GM21619 (cell line): Measurements from ENCODE around the gene PYGL.
A peak's percentile ranks its signal among the peaks of the same experiment; 100 is the strongest.
"Not testable (repeated sequence)": the region's sequence is repeated elsewhere in the genome, so short reads cannot be mapped to it uniquely, and the experiment has no call there.

Experiments used
- ATAC-seq: cut with Tn5 transposase; IDR thresholded peaks from one replicate; pipeline ENCODE4 v1.9.1; 2021; ENCODE audit not compliant: unreplicated experiment

PYGL gene

DNA sequence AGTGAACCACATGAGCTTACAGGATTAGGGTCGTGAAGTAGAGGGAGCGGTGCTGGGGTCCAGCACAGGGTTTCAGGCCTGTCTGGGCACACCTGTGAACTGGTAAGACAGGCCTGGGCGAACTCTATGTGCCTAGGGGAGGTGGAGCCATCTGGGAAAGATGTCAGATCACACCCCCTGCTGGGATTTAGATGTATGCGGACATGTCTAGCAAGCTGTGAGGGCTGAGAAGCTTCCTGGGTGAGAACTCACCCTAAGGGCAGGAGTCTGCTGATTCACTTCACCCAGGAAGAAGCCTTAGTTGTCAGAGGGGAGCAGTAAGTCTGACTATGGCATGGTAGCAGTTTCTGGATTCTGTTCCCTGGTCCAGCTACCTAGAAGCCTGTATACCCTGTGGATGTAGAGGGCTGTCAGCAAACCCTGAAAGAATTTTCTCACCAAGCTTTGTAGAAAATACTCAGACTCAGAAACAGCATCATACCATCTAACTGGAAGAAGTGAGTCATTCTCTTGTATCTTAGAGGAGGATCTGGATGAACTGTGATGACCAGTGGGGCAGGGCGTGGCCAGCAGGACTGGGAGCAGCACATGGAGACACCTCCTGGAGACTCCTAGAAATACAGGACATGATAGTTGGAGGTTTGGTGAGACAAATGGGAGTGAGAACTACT, 11.2 kb upstream of the PYGL start:
- ATAC-seq: no peak

- no peak for ATAC-seq
Observed at GRCh38 chr14:50954811-50955372, 10.6 kb upstream of the PYGL start.

DNA sequence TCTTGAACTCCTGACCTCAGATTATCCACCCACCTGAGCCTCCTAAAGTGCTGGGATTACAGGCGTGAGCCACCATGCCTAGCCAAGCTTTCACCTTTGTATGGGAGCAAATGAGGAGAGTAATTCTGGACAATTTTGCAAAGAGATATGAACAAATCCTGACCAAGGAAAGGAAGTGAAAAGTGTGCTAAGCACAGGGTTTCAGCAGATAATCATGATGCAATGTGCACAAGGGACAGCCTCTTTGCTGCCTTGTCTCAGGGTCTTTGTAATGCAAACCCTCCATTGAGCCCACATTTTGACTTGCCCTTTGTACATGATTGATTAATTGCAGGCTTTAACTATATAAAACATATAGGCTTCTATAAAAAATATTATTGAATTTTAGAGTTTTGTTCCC, 9.2 kb upstream of the PYGL start:
- ATAC-seq: no peak

DNA sequence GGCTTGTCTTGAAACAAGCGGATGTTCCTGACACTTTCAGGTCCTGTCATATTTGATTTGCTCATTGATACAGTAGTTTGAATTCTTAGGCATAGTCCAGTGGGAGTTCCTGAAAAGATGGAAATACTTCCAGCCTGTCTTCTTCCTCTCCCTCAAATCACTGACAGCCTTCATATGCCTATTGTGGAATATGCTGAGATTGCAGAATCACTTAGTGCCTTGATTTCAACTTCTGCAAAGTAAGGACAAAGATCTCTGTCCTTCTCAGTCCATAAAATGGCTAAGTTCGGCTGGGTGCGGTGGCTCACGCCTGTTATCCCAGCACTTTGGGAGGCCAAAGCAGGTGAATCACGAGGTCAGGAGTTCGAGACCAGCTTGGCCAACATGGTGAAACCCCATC, 6.7 kb upstream of the PYGL start:
- no peak for ATAC-seq

DNA sequence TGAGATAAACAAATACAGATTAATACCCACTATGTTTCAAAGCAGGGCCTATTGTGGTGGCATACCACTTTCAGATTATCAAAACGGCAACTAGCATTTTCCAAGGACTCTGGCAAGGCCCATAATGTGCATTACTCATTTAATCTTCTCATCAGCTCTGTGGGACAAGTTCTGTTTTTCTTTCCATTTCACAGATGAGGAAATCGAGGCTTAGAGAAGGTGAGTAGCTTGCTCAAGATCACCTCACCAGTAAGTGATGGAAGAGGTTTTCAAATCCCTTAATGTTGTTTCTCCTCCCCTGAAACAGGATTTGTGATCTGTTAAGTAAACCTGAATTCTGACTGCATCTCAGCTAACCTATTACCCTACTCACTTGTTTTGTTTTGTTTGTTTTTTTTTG, 3.9 kb upstream of the PYGL start:
- no peak for ATAC-seq

DNA sequence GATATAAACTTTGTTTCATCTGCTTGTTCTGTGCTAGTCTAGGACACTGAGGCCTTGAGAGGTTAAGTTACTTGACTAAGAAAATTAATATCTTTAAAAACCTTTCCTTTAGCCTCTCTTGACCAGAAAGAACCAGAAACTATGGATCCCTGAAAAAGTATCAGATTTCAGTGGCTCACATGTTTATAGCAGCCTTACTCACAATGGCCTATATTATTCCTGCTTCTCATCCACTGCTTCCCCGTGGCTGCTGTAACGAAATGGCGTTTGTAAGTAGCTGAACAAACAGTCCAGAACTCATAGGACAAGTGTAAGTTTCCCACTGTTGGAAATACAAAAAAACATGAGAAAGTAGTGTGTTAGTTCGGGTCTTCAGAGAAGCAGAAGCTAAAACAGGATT, 3.2 kb upstream of the PYGL start:
- ATAC-seq: no peak

- ATAC-seq: no peak
Observed at GRCh38 chr14:50946234-50946935, 2.1 kb upstream of the PYGL start.

GRCh38 chr14:50944647-50945413, 547 bp upstream of the PYGL start:
- peak; percentile 19 for ATAC-seq

DNA sequence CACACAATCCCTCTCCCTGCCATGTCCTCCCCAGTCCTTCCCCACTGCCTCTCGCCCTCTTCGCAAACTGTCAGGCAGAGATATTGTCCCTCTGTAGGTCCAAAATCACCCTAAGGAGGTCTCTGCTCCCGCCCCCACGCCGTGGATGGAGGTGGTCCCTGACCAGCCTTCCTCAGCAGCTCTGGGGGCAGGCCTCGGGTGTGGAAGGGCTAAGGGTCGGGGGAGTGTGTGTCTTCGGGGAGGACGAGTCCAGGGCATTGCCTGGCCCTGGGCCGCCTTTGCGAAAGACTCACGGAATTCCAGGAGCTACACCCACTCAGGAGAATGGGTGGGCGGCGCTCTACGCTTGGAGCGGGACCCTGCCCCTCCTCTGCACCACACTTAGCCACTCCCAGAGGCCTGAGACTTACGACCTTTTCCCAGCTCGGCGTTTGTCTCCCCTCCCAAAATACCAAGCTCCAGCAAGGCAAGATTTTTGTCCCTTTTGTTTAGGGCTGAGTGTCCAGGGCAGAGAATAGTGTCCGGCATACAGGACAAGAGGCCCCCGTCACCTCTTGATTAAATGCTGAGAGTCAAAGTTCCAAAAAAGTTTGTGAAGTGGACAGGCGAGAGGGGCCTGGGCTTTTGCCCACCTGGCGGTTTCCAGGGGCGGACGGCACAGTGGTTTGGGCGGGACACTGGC, 881 bp downstream of the PYGL start:
- no peak for ATAC-seq

DNA sequence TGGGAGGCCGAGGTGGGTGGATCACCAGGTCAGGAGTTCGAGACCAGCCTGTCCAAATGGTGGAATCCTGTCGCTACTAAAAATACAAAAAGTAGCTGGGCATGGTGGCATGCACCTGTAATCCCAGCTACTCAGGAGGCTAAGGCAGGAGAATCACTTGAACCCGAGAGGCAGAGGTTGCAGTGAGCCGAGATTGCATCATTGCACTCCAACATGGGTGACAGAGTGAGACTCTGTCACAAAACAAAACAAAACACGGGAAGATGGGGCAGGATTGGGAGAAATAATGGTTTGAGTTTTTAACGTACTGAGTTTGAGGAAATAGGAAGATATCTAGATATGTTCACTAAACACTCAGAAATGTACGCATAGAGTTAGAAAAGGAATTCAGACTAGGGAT, 2.6 kb downstream of the PYGL start:
- ATAC-seq: not testable (repeated sequence)

- ATAC-seq: no peak
Observed at GRCh38 chr14:50941151-50941550, 3.1 kb downstream of the PYGL start.

DNA sequence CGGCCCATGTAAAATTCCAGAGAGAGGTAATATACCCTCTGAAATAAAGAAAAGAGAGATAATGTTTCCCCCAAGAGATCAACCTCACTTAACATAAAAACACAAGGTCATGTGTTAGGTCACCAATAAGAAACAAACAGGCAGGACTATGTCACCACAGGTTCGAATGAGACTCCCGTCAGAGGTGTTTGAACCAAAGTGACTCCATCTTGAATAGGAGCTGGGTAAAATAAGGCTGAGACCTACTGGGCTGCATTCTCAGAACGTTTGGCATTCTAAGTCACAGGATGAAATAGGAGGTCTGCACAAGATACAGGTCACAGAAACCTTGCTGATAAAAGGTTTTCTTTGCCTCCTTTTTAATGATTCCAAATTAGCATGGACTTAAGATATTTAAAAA, 6.5 kb downstream of the PYGL start:
- ATAC-seq: no peak

DNA sequence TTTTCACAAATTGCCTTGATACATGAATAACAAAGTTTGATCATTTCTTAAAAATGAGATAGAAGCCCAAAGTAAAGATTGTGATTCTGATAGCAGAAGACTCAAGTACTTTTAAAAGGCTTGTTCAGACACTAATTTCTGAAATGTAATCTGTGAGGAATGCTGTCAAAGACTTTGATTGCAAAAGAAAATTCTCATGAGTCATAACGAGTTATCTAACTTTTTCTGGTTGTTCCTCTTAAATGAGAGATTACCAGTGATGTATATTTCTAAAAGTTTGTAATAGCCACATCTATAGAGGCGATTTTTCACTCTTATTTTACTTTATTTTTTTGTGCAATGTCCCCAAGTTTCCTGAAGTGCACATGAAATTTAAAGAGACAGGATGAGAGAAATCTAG, 7.0 kb downstream of the PYGL start:
- no peak for ATAC-seq

GRCh38 chr14:50936882-50937281, 7.4 kb downstream of the PYGL start:
- no peak for ATAC-seq

DNA sequence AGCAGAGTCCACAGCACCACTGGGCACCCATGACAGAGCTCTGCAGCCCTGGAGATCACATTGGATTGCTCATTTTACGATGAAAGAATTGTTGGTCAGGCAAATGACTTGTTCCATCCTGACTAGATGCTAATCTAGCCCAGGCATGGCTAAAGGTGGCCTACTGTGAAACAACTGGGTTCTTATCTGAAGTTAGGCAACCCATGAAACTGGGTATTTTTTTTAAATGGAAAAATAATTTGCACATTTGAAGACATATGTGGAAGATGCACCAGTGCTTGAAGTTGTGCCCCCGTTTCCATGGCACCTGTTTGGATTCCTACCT, 8.3 kb downstream of the PYGL start:
- ATAC-seq: no peak

DNA sequence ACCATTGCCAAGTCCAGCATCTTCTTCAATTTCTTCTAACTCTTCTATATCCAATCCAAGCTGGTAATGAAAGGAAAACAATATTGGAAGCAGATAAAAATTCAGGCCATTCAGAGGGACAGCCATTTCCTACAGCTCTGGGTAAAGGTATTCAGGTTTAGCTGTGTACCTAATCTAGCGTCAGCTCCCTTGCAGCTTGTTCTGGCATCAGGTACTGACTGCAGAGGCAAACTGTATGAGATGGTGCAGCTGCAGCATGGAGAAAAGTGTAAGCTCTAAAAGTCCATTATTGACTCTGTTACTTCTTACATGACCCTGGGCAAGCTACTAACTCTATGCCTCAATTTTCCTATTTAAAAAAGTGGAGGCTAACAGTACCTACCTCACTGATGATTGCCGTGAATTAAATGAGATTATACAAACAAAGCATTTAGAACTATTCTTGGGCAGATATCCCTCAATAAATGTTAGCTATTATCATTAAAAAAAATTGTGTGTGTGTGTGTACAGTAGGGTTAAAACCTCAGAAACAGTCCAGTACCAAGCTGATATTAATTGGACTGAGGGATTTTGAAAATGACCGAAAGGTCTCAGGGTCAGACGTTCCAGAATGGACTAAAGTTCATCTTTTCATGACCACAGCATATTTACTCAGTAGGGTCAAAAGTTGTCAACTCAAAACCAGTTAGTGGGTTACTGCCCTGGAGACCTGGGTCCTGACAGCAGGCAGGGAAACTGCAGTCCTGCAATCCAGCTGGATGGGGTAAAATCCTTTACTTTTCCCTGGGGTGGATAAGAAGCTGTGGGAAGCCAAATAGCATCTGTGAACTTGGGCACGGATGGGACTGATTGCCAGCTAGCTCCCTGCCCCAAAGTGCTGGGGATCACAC, 8.9 kb downstream of the PYGL start:
- ATAC-seq: no peak

GRCh38 chr14:50932592-50933495, 11.4 kb downstream of the PYGL start:
- no peak for ATAC-seq

GRCh38 chr14:50932156-50932555, 12.1 kb downstream of the PYGL start:
- no peak for ATAC-seq

DNA sequence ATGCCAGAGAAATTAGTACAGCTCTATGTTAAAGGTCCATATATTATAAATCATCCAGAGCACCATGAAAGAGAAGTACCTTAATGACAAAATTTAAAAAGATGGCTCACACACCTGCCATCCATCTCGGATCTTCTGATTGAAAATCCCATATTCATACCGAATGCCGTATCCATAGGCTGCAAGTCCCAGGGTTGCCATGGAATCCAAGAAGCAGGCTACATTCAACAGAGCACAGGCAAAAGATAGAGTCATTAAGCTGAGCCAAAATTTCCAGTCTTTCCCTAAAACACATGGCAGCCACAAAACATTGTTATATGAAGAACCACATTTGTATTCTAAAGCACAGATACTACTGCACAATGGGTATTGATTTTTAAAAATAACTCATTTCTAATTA, 12.7 kb downstream of the PYGL start:
- ATAC-seq: no peak
